Activated CD4-positive, alpha-beta memory T cell treated with anti-CD3 and anti-CD28 coated beads for 36 hours (primary cell): ENCODE measurements around the gene IGFBP4. TPM values are rescaled to one million over a fixed set of nuclear protein-coding genes. Genes with fewer than 3 reads are reported as not detected.
A peak's percentile ranks its signal among the peaks of the same experiment; 100 is the strongest.

Experiments used
- CTCF ChIA-PET: fragments of 350-600 bp; sonication (Branson Sonifier 250); formaldehyde crosslinking; loops from one replicate; lab custom pipeline; 2021; ENCODE audit warnings: antibody characterized with exemption, inconsistent platforms; lab: Charles Lee
- POLR2A ChIA-PET: fragments of 350-600 bp; sonication (Branson Sonifier 250); formaldehyde crosslinking; loops from one replicate; lab custom pipeline; 2021; ENCODE audit warnings: antibody characterized with exemption; lab: Charles Lee
- DNase-seq: peaks from one replicate; pipeline ENCODE4 v3.0.0-alpha.2; 2020
- H3K27ac Mint-ChIP-seq: one replicate; pipeline ENCODE4 v1.8.0; 2021; ENCODE audit warnings: mixed read lengths
- H3K27me3 Mint-ChIP-seq: one replicate; pipeline ENCODE4 v1.8.0; 2021; ENCODE audit warnings: mixed read lengths
- H3K36me3 Mint-ChIP-seq: one replicate; pipeline ENCODE4 v1.8.0; 2021; ENCODE audit warnings: mixed read lengths
- H3K4me1 Mint-ChIP-seq: one replicate; pipeline ENCODE4 v1.8.0; 2021; ENCODE audit warnings: low read depth, mixed read lengths
- H3K4me3 Mint-ChIP-seq: one replicate; pipeline ENCODE4 v1.8.0; 2021; ENCODE audit warnings: mild to moderate bottlenecking, mixed read lengths
- H3K9me3 Mint-ChIP-seq: one replicate; pipeline ENCODE4 v1.8.0; 2021; ENCODE audit warnings: mixed read lengths
- intact Hi-C: fragments of 100-400 bp; cut with micrococcal nuclease; formaldehyde crosslinking; loops from one replicate; pipeline ENCODE4 v1.15.1; 2023
- total RNA-seq, 2 experiments: library from RNA; stranded (reverse); gene quantifications; one replicate each; pipeline ENCODE4 v1.2.3, GENCODE V29; 2021

IGFBP4 gene
- total RNA-seq, 2 experiments from 2014 or later = 14.6 to 15.5 TPM

- H3K27ac Mint-ChIP-seq = peak overlapping the region; percentile 89
- DNase-seq = no peak
- intact Hi-C loops = loop anchor here (1.0 to 5.0 kb wide), 4 partner anchors 44 to 194 kb away; no protein-coding TSS in a partner anchor
- ChIA-PET POLR2A (interaction anchor here (1.1 kb wide), 1 partner anchor 40 kb away, joined by 4 read pairs; no protein-coding TSS in a partner anchor), CTCF (interaction anchor here (0.6 to 6.5 kb wide), 20 partner anchors 10 to 143 kb away, joined by 4 to 99 read pairs (median 6); partner anchors contain the start of gene IGFBP4)
- no peaks in the 10 kb centered on the region for H3K27me3 Mint-ChIP-seq
- peaks cover 30% of the 10 kb centered on the region for H3K4me1 Mint-ChIP-seq
- peaks cover 41% of the 10 kb centered on the region for H3K36me3 Mint-ChIP-seq
- peak overlapping the region; percentile 99 for H3K4me3 Mint-ChIP-seq
- no peaks in the 10 kb centered on the region for H3K9me3 Mint-ChIP-seq
Observed at GRCh38 chr17:40416671-40417070, 26.6 kb upstream of the IGFBP4 start.

GRCh38 chr17:40417258-40417608 is 26.0 kb upstream of the IGFBP4 start:
- H3K27ac Mint-ChIP-seq = peak overlapping the region; percentile 89
- intact Hi-C loops = loop anchor here (1.0 to 5.0 kb wide), 4 partner anchors 45 to 193 kb away; no protein-coding TSS in a partner anchor
- no peak for DNase-seq
- POLR2A ChIA-PET = interaction anchor here (0.9 to 2.0 kb wide), 12 partner anchors 10 to 146 kb away, joined by 3 to 16 read pairs (median 4); partner anchors contain the start of gene CDC6
- H3K4me3 Mint-ChIP-seq = peak overlapping the region; percentile 99
- H3K36me3 Mint-ChIP-seq = peaks cover 36% of the 10 kb centered on the region
- H3K9me3 Mint-ChIP-seq = no peaks in the 10 kb centered on the region
- no peaks in the 10 kb centered on the region for H3K27me3 Mint-ChIP-seq
- H3K4me1 Mint-ChIP-seq = peaks cover 30% of the 10 kb centered on the region
- CTCF ChIA-PET = interaction anchor here (0.6 to 6.5 kb wide), 19 partner anchors 10 to 203 kb away, joined by 3 to 99 read pairs (median 7); partner anchors contain the start of gene IGFBP4

GRCh38 chr17:40417609-40418427 is 25.4 kb upstream of the IGFBP4 start, which contains the start of gene TOP2A:
Gene TOP2A, minus strand, starts transcription at chr17:40417896. Its CDS starts 105 bp downstream, at chr17:40417791.
- CTCF ChIA-PET = interaction anchor here (0.7 to 6.5 kb wide), 21 partner anchors 9 to 202 kb away, joined by 3 to 99 read pairs (median 6); partner anchors contain the start of genes CDC6 and IGFBP4

GRCh38 chr17:40418428-40418706 is 24.9 kb upstream of the IGFBP4 start:
- ChIA-PET POLR2A (interaction anchor here (0.6 to 2.0 kb wide), 14 partner anchors 9 to 145 kb away, joined by 3 to 16 read pairs (median 4); partner anchors contain the start of gene CDC6), CTCF (interaction anchor here (0.7 to 6.5 kb wide), 16 partner anchors 9 to 202 kb away, joined by 3 to 99 read pairs (median 8); partner anchors contain the start of genes CDC6 and IGFBP4)
- Mint-ChIP-seq H3K4me1 (peaks cover 30% of the 10 kb centered on the region), H3K27me3 (no peaks in the 10 kb centered on the region), H3K36me3 (peaks cover 27% of the 10 kb centered on the region), H3K4me3 (peak overlapping the region; percentile 99), H3K27ac (peak overlapping the region; percentile 89), H3K9me3 (no peaks in the 10 kb centered on the region)
- intact Hi-C loops = loop anchor here (1.0 to 5.0 kb wide), 4 partner anchors 9 to 115 kb away; no protein-coding TSS in a partner anchor
- no peak for DNase-seq

More at GRCh38 chr17:40417609-40418427, 25.4 kb upstream of the IGFBP4 start, which contains the start of gene TOP2A:
- H3K4me3 Mint-ChIP-seq = peak within 1 kb of the TSS; percentile 99
- intact Hi-C loops = loop anchor here (1.0 to 5.0 kb wide), 6 partner anchors 9 to 192 kb away; no protein-coding TSS in a partner anchor
- peak within 1 kb of the TSS; percentile 89 for H3K27ac Mint-ChIP-seq
- H3K4me1 Mint-ChIP-seq = peaks cover 30% of the 10 kb centered on the region
- H3K9me3 Mint-ChIP-seq = no peaks in the 10 kb centered on the region
- H3K36me3 Mint-ChIP-seq = peaks cover 31% of the 10 kb centered on the region
- peak; percentile 98 for DNase-seq
- POLR2A ChIA-PET = interaction anchor here (0.6 to 2.0 kb wide), 17 partner anchors 9 to 145 kb away, joined by 3 to 16 read pairs (median 4); partner anchors contain the start of gene CDC6
- no peaks in the 10 kb centered on the region for H3K27me3 Mint-ChIP-seq

- intact Hi-C loops = loop anchor here (1.0 to 5.0 kb wide), 3 partner anchors 26 to 102 kb away; no protein-coding TSS in a partner anchor
- Mint-ChIP-seq H3K4me1 (peaks cover 30% of the 10 kb centered on the region), H3K27ac (peak overlapping the region; percentile 61), H3K27me3 (no peaks in the 10 kb centered on the region), H3K4me3 (no peak overlapping the region), H3K9me3 (no peaks in the 10 kb centered on the region), H3K36me3 (peaks cover 20% of the 10 kb centered on the region)
- CTCF ChIA-PET = interaction anchor here (0.8 to 2.9 kb wide), 7 partner anchors 7 to 140 kb away, joined by 3 to 18 read pairs (median 4); no protein-coding TSS in a partner anchor
- DNase-seq = peak; percentile 39
- POLR2A ChIA-PET = interaction anchor here (1.0 to 1.8 kb wide), 2 partner anchors 114 to 120 kb away, joined by 5 read pairs; no protein-coding TSS in a partner anchor
Observed at GRCh38 chr17:40419559-40420331, 23.5 kb upstream of the IGFBP4 start.

GRCh38 chr17:40422990-40423633 is 20.1 kb upstream of the IGFBP4 start:
- H3K27ac Mint-ChIP-seq = no peak overlapping the region
- ChIA-PET POLR2A (no interaction called here), CTCF (interaction anchor here (0.5 to 2.4 kb wide), 5 partner anchors 8 to 110 kb away, joined by 3 to 8 read pairs (median 3); partner anchors contain the start of gene IGFBP4)
- no peak overlapping the region for H3K4me3 Mint-ChIP-seq
- DNase-seq = peak; percentile 8
- H3K27me3 Mint-ChIP-seq = no peaks in the 10 kb centered on the region
- no peaks in the 10 kb centered on the region for H3K36me3 Mint-ChIP-seq
- H3K4me1 Mint-ChIP-seq = peaks cover 44% of the 10 kb centered on the region
- intact Hi-C loops = no loop called here
- no peaks in the 10 kb centered on the region for H3K9me3 Mint-ChIP-seq

- peak; percentile 8 for DNase-seq
- H3K27ac Mint-ChIP-seq = no peak overlapping the region
- H3K27me3 Mint-ChIP-seq = no peaks in the 10 kb centered on the region
- ChIA-PET CTCF (interaction anchor here (0.6 to 3.6 kb wide), 6 partner anchors 18 to 159 kb away, joined by 3 to 41 read pairs (median 8); partner anchors contain the start of gene IGFBP4), POLR2A (no interaction called here)
- intact Hi-C loops = no loop called here
- no peaks in the 10 kb centered on the region for H3K36me3 Mint-ChIP-seq
- no peaks in the 10 kb centered on the region for H3K9me3 Mint-ChIP-seq
- peaks cover 28% of the 10 kb centered on the region for H3K4me1 Mint-ChIP-seq
- H3K4me3 Mint-ChIP-seq = no peak overlapping the region
Observed at GRCh38 chr17:40425741-40426140, 17.5 kb upstream of the IGFBP4 start.

- Mint-ChIP-seq H3K4me1 (peaks cover 28% of the 10 kb centered on the region), H3K36me3 (no peaks in the 10 kb centered on the region), H3K4me3 (no peak overlapping the region), H3K27ac (peak overlapping the region; percentile 2), H3K27me3 (no peaks in the 10 kb centered on the region), H3K9me3 (no peaks in the 10 kb centered on the region)
- peak; percentile 30 for DNase-seq
- POLR2A ChIA-PET = interaction anchor here (0.9 to 1.1 kb wide), 2 partner anchors 9 to 16 kb away, joined by 4 to 6 read pairs; partner anchors contain the start of genes IGFBP4 and TOP2A
- CTCF ChIA-PET = interaction anchor here (0.7 to 3.6 kb wide), 10 partner anchors 9 to 133 kb away, joined by 3 to 41 read pairs (median 7); partner anchors contain the start of genes IGFBP4 and TOP2A
- intact Hi-C loops = loop anchor here (1.0 kb wide), 1 partner anchor 9 kb away; no protein-coding TSS in a partner anchor
Observed at GRCh38 chr17:40427002-40427491, 16.2 kb upstream of the IGFBP4 start.

- Mint-ChIP-seq H3K36me3 (no peaks in the 10 kb centered on the region), H3K9me3 (no peaks in the 10 kb centered on the region), H3K4me1 (peaks cover 37% of the 10 kb centered on the region), H3K27ac (no peak overlapping the region), H3K27me3 (no peaks in the 10 kb centered on the region), H3K4me3 (no peak overlapping the region)
- peak; percentile 3 for DNase-seq
- CTCF ChIA-PET = interaction anchor here (1.0 kb wide), 1 partner anchor 10 kb away, joined by 3 read pairs; no protein-coding TSS in a partner anchor
- intact Hi-C loops = no loop called here
- POLR2A ChIA-PET = no interaction called here
Observed at GRCh38 chr17:40430272-40431230, 12.7 kb upstream of the IGFBP4 start.
